HT-29 (cell line): ENCODE results near the gene MOK. TPM values are rescaled to one million over a fixed set of nuclear protein-coding genes. Genes with fewer than 3 reads are reported as not detected.
A peak's percentile ranks its signal among the peaks of the same experiment; 100 is the strongest.

Experiments used
- DNase-seq: peaks from one replicate; pipeline ENCODE4 v3.0.0-alpha.2; 2015; ENCODE audit warnings: low spot score
- total RNA-seq: library from RNA; depleted of rRNA; stranded (reverse); fragments of >200 nt; shearing (Covaris generic); gene quantifications from 2 replicates; pipeline ENCODE4 v1.2.3, GENCODE V29; 2014

The MOK gene
- total RNA-seq, 1 experiment from 2014 or later: 7.2 TPM

DNA sequence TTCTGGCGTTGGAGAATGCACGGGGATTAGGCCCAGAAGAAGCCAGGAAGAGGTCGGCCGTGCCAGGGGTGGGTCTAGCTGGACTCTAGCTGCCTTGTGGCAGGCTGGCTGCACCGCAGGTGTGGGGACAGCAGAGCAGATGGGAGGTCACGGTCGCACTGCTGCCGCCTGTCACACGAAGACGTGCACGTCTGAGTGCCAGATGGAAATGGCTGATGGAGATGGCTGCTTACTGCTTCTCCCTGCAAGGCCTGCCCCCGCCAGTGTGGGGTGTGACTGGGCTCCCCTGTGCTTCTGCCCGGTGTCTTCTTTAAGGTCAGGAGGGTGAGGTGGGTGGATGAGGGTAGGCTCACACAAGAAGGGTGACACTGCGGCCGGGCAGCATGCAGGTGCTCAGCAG is 79.0 kb downstream of the MOK start:
- no peak for DNase-seq

DNA sequence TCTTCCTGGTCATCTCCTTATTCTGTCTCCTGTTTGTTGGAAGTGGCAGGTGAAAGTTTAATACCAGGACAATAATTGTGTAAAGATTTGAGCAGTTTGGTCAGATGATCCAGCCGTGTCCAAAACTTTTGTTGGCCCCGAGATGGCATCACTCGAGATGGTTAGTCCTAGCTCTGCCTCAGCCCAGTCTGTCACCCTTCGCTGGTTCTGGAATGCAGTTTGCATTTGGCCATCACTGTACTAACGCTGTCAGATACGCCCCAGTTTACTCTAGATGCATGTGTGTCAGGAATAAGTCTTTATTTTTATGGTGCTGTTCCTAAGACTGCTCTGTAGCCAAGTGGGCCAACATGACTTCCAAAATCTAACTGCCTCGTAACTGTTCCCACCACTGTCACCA is 79.6 kb downstream of the MOK start:
- DNase-seq: no peak

DNA sequence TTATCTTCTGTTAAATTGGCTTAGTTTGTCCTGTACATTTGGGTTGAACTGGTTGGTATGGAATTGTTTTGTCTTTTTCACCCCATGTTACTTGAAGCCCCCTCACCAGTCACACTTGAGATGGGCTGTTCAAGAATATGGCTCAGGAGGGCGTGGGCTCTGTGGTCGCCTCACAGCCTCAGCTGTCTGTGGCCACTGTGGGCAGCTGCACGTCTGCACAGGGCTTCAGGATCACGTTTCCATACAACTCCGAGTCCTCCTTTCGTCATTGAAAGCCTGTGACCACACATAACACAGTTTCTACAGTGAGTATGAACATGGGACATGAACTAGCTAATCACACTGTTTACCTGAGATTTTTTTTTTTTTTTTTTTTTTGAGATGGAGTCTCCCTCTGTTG is 81.3 kb downstream of the MOK start:
- DNase-seq: no peak

DNA sequence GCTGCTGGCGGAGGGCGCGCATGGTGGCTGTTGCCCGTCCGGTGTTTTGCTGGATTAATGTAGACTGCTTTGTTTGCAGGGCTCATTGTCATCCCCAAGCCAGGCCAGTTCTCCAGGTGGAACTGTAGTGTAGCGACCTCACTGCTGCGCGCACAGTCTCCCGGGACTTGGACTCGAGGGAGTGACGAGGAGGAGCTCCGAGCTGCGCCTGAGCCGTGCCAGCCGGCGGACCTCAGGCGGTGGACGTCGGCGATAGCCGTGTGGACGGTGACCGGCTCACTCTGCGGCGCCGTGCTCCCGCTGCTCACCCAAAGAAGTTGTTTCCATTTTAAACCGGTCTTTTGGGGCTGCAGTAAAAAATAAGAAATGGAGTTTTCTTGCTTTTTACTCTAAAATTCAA is 82.2 kb downstream of the MOK start:
- no peak for DNase-seq

DNA sequence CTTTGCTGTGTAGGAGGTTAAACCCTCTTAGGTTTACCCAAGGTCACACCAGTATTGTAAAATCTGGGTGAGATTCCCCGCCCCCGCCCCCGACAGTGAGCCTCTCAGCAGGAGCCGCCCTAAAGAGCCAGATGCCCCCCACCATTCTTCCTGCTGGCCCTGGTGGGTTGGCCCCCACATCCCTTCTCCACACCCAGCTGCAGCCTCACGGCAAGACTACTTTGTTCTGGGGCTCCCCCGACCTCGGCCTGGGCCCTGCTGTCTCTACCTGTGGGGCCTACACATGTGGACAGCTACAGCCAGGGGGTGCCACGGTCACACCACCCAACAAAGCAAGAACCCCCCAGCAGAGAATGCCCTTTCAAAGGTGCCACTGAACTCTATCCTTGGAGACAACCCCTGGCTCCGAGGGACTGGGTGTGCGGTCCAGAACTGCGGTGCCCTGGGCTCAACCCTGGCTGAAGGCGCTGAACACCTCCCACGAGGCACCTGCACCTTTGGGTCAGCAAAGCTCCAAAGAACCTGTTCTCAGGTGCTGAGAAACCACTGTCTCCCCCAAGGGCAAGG is 82.9 kb downstream of the MOK start:
- DNase-seq: no peak

DNA sequence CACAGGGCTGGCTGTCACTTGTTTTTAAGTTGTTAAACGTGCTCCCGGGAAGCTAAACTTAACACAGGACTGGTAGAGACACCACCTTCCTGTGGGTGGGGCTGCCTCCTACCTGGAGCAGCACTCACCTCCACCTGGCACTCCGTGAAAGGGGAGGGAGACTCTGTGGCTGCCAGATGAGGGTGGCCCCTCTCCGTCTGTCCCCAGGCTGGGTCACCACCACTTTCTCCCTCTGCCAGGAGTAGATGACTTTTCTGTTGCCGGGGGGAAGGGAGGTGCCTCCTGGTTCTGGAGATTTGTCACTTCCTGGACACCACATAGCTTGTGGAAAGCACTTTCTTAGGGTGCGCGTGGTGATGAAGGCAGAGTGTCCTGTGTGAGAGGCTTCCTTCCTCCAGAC is 83.9 kb downstream of the MOK start:
- no peak for DNase-seq

DNA sequence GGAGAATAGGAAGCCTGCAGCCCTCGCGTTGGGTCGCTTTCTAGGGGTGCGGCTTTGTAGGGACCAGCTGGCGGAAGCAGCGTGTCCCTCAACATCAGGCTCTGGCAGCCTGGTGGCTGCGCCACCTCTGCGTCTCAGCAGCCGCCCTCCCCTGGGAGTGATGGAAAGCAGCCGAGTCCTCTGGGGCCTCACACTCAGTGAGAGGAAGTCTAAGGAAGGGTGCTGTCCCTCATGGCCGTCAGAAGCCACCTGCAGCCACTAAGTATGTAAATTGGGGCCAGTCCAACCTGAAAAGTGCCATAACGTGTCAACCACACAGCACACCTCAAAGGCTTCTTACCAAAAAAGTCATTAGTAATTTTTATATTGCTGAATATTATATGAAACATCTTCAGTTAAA is 84.9 kb downstream of the MOK start:
- no peak for DNase-seq

DNA sequence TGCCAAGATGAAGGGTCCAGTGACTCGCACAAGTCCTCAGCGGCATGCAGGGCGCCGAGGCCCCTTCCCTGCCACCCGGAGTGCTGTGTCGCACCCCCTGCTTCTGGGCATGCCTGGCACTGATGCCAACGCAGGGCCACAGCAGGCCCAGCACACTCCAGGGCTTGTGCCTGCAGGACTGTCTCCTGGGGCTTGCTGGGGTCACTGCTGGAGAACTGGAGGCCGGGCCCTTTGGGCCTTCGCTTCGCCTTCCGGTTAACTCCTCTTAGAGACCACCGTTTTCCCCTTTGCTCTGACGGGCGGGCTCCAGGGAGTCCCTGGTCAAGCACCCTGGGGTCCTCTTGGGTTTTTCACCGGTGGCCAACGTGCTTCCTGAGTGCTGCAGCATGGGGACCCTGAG is 85.6 kb downstream of the MOK start:
- no peak for DNase-seq

DNA sequence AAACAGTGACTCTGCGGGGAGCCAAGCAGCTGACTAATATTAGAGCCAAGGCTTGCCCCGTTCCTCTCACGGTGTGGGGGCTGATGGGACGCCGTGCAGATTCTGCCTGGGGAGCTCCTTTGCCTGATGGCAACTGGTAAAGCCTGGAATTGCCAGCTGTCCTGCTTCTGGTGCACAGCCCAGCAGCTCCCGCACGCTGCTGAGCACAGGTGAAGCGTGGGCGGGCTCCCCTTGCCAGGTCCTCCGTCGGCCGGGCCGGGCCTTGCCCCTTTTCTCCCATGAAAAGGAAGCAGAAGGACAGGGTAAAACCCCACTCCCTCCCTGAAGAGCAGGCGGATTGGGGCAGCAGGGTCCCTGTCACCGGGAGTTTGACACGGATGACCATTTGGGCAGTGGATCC is 86.3 kb downstream of the MOK start:
- no peak for DNase-seq

DNA sequence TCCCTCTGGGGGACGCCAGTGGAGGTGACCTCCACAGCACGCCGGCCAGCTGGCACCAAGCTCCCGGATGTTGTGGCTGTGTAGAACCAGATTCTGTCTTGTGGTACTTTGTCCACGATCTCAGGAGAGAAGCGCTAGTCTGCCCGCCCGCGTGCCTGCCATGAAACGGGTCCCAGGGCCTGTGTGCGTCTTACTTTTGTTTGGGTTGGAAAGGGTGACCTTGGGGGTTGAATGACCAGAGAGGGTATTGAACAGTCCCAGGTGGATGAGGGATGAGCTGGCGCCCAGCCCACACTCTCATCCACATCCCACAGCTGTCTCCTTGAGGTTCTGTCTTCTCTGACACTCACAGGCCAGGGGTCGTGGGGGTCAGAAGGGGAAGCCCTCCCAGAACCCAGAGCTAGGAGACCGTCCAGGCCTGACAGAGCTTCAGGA is 87.0 kb downstream of the MOK start:
- no peak for DNase-seq

DNA sequence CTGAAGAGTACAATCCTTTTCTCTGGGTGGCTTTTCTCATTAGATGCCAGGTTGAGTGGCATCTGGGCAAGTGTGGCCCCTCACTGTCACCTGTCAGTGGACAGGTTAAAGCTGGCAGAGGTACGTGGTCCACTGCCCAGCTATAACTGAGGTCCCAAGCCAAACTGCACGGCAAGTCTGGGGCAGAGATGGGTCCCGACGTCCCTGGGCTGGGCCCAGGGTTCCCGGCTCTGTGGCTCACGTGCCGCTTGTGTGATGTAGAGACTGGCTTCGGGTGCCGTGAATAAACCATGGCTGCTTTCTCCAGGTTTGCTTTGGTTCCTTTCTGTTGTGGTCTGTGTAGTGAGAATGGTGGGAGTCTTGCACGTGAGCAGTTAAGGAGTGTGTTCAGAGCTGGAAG is 87.6 kb downstream of the MOK start:
- DNase-seq: no peak

DNA sequence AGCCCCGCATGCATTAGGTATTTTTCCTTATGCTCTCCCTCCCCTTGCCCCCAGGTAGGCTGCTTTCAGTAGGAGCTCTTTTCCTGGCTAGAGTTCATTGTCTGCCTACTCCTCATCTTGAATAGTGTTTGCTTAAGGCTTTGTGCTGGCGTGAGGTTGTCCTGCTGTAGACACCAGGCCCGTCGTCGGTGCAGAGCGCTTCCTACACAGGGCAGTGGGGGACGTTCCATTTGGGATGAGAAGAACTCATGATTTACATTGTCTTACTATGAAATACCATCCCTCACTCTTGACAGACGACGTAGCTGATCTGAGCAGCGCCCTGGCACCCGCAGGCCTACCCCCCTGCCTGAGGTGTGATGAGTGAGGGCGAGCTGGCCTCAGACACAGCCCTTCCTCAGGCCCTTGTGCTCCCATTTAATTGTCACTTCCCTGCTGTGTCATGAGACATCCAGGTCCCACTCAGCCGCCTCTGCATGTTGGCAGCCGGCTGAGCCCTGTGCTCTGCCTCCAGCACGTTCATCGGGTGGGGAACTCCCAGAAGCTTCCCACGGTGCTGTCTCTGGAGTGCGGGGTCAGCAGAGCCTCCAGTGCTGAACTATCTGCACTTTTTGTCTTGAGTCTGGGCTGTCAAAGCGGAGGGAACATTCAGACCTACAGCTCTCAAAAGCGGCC is 89.3 kb downstream of the MOK start:
- DNase-seq: no peak

DNA sequence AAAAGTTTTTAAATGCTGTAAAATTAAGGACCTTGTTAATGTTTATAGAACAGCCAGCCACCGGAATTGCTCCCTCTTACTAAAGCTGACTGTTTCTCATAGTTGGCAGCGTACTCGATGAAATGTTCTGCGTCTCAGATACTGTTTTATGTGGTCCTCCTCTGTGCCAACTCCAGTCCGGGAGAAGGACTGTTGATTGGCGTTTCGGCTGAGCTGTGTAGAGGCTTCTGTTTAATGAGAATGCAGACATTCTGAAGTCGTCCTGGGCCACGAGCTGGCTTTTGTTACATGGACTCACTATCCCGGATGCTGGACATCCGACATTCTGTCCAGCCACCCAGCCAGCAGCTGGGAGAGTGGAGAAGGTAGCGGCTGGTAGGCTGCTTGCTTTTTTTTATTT is 89.9 kb downstream of the MOK start:
- DNase-seq: no peak

DNA sequence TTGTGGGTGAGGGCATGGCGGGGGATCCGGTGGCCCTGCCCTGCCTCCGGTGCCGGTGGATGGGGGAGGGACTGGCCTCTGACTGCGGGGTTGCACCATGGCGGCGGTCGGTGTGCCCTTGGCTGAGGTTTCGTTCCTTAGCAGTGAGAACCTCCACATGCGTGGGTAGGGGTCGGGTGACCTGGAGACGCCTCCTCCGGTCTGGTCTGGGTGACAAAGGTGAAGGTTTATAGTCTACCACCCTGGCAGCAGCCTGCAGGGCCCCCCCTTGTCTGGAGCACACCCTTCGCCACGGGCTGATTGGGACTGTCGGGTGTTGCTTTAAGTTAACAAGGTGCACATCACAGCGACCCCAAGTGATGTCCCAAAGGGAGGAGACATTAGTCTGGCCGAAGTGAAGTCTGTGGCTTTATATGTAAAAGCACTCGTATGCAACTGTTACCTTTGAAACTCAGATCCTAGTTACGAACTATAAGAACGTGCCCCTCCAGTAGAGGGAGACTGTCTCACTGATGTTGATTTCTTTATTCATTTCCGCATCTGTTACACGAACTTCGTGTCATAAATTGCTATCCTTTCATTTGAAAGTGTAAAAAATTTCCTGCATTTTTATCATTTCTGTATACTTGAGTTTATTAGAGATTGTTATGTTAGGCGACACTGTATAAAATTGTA is 90.8 kb downstream of the MOK start:
- DNase-seq: no peak

DNA sequence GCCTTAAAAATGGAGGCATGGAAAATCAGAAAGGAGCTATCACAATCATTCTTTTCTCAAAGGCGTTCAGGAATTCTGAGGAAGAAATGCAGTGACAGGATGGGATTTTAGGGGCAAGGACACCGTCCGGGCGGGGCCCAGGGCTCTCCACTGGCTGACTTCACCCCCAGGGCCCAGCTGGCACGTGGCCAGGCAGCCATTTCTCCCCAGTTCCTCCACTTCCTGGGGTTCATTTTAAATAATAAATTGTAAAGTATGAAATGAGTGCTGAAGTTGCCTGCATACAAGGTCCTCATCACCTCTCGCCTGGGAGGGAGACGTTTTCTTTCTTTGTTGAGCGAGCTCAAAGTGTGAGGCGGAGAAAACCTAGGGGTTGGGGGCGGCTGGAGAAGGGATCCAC is 91.5 kb downstream of the MOK start:
- DNase-seq: no peak

DNA sequence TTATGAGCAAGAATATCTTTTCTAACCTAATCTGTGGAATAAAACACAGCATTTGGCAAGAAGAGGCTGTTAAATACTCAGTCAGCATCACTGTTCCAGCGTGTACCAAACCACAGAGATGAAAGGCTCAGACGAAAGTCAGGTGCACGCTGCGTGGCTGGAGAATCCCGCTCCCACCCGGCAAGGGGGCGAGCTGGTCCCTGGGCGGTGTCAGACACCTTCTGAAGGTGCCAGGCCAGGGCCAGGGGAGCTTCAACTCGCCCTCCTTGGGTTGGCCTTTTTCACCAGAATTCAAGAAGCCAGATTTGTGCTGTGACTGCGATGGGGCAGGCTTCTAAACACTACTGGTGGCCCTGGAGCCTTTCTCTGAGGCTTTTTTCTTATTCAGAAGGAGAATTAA is 92.1 kb downstream of the MOK start:
- no peak for DNase-seq

DNA sequence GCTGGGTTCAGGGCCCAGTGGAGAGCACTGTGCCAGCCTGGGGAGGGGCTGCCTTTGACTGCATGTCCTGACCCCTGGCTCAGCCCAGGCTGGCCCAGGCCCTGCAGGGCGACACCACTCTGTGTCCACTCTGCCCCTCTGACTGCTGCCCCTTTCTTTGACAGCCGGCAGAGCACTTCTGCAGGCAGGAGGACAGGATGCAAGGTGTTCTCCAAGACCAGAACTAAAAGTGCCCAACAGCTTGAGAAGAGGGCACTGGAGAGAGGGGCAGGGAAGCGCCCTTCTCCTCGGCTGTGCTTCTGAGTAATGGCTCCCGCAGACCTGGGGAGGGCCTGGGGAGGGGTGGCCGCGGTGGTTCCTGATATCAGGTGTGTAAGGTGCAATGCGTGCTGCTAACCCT is 92.6 kb downstream of the MOK start:
- DNase-seq: no peak

DNA sequence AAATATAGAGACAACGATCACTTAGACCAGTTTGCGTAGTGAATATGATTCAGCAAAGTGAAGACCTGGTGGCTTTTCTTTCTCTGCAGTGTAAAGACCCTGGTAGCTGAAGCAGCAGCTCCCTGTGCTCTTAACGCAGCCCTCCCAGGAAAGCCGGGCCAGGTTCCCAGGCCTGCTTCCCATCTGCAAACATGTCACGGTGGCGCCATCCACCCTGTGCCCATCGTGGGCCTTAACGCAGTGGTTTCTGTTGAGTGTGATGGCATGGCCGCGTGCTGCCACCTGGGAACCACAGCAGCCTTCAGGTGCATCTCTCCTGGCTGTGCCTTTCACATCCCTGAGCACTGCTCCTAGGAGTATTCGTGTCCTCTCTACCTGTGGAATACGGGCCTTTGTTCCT is 93.7 kb downstream of the MOK start:
- DNase-seq: no peak

DNA sequence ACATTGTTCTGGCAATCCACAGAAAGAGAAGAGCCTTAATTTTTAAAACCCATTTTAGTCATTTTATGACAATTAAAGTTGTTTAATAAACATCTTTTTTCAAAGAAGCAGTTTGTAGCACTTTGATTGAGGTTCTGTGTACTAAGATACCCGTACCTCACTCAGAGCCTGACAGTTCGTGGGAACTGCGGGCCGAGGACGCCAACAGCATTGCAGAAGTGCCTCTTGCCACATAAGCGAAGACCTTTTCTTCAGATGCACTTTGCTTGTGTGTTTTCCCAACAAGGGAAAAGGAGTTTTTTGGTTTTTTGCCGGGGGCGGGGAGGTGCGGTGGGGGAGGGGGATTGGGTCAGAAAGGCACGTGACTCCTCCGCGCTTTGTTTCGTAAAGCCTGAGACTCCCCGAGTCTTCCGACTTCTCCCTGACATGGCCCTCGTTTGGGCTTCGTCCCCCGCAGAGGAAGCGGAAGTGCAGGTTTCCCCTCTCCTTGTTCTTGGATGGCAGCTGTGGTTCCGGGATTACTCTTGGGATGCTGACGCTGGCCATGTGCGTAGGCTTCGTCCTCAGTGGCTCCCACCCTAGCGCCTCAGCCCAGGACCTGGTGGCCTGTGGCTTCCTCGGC is 94.4 kb downstream of the MOK start:
- DNase-seq: no peak

DNA sequence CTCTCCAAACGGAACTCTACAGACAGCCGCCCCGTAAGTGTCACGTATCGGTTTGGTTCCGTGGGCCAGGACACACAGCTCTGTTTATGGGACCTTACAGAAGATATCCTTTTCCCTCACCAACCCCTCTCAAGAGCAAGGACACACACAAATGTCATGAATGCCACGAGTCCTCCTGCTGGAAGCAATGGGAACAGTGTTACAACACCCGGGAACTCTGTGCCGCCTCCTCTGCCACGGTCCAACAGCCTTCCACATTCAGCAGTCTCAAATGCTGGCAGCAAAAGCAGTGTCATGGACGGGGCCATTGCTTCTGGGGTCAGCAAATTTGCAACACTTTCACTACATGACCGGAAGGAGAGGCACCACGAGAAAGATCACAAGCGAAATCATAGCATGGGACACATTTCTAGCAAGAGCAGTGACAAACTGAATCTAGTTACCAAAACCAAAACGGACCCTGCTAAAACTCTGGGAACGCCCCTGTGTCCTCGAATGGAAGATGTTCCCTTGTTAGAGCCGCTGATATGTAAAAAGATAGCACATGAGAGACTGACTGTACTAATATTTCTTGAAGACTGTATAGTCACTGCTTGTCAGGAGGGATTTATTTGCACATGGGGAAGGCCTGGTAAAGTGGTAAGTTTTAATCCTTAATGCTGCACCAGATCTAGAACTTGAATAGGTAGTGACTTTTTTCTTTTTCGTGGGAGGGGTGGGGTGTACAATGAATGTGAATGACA is 95.6 kb downstream of the MOK start:
- DNase-seq: peak; percentile 53

DNA sequence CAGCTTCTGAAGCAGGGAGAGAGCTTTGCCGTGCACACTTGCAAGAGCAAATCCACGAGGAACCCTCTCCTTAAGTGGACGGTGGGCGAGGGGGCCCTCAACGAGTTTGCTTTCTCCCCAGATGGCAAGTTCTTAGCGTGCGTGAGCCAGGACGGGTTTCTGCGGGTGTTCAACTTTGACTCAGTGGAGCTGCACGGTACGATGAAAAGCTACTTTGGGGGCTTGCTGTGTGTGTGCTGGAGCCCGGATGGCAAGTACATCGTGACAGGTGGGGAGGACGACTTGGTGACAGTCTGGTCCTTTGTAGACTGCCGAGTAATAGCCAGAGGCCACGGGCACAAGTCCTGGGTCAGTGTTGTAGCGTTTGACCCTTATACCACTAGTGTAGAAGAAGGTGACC is 96.2 kb downstream of the MOK start:
- DNase-seq: no peak

DNA sequence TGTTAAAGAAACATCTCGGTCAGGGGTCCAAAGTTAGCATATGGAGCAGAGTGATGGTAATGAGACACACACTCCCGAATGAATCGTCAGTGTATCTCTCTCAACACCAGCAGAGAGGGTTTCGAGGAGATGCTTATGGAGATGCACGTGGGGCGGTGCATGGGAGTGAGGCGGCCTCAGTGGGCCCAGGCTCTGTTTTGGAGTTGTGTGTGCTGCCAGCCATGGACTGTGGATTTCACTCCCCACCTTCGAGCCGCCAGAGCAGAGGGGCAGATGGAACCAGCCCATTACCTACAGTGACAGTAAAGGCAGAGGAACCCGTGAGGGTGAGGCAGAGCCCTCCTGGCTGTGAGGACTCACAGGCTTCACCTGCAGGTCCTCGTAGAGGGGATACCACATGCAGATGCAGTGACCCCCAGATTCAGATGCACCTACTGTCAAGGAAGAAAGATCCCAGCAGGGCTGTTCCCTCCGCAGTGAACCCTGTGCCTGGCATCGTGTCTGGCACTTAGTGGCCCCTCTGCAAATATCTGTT is 97.1 kb downstream of the MOK start:
- DNase-seq: no peak
